Activated naive CD8-positive, alpha-beta T cell (primary cell): Measurements from ENCODE around the gene EFCAB6.

ENCODE experiments used
- H3K27ac Mint-ChIP-seq: one replicate; pipeline ENCODE4 v1.8.0; 2021; ENCODE audit warnings: mixed read lengths
- H3K27me3 Mint-ChIP-seq: one replicate; pipeline ENCODE4 v1.8.0; 2021; ENCODE audit warnings: mixed read lengths
- H3K36me3 Mint-ChIP-seq: one replicate; pipeline ENCODE4 v1.8.0; 2021; ENCODE audit warnings: mixed read lengths
- H3K4me1 Mint-ChIP-seq: one replicate; pipeline ENCODE4 v1.8.0; 2021; ENCODE audit warnings: low read depth, mixed read lengths
- H3K4me3 Mint-ChIP-seq: one replicate; pipeline ENCODE4 v1.8.0; 2021; ENCODE audit warnings: mild to moderate bottlenecking, mixed read lengths
- H3K9me3 Mint-ChIP-seq: one replicate; pipeline ENCODE4 v1.8.0; 2021; ENCODE audit warnings: low read depth, mixed read lengths

EFCAB6 gene

DNA sequence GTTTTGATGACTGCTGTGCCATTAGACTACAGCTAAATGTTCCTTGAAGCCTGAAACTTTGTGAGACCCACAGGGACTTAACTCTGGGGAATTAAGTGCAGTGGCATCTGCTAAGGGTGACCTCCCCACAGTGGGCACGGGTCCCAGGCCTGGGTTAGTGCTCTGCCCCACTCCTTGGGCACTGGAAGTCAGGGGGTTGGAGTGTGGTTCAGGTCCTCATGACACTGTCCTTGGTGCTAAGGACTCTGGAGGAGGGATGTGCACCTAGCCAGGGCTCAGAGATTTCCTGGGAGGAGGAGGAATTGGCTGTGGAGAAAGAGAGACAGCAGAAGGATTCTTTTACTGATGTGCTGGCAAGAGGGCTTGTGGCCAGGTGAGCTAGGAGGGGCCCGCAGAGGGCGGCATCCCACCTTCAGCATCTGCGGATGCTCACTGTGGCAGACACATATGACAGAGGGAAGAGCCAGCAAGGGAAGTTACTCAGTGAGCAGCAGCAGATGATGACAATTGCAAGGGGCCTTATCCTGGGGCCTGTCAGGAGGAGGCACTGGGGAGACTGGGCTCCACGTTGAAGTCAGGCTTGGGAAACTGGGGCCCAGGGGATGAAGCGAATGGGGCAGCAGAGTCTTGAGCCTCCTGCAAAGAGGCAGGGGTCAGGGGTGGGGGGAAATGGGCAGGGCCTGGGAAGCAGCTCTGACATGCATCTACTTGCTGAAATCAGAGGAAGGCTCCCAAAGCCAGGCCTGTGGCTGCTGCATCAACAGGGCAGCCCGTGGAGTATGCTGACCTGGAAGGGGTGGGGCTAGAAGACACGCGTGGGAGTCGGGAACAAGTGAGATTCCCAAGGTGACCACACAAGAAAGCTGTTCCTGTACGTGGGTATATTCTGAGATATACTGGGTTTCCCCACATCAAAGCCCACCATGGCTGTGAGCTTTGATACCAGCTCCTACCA lies 256.3 kb downstream of the EFCAB6 start:
- Mint-ChIP-seq H3K27ac (no peak overlapping the region), H3K4me1 (no peaks in the 10 kb centered on the region), H3K9me3 (no peaks in the 10 kb centered on the region), H3K36me3 (no peaks in the 10 kb centered on the region), H3K27me3 (peaks cover 6% of the 10 kb centered on the region), H3K4me3 (no peak overlapping the region)

DNA sequence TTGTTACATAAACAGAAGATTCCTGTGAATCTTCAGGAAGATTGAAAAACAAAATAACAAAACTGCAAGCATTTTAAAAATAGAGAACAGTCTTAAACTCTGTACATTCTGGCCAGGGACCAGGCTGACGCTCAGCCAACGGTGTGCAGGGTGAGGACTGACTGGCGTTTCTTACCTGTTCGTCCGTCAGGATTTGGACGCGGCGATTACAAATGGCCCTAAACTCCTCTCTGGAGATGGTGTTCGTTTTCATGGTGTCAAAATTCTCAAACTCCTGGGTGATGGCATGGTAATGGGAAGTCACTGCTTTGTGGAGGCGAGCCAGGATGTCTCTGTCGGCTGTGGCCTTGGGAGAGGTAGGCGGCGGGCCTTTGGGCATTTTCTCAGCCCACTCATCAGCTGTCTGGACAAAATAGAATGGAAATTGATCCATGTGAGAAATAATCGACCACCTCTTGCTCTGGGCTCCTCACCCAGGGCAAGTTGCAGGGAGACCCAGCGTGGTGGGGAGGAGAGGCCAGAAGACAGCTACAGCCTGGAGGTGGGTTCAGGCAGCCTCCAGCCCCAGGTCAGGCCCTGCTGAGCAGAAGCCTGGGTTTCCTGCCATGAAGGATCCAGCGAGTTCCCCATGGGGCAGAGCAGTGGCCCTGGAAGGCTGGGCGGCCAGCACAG lies 257.3 kb downstream of the EFCAB6 start:
- Mint-ChIP-seq H3K4me1 (no peaks in the 10 kb centered on the region), H3K36me3 (no peaks in the 10 kb centered on the region), H3K27ac (no peak overlapping the region), H3K9me3 (no peaks in the 10 kb centered on the region), H3K4me3 (no peak overlapping the region), H3K27me3 (peaks cover 4% of the 10 kb centered on the region)

DNA sequence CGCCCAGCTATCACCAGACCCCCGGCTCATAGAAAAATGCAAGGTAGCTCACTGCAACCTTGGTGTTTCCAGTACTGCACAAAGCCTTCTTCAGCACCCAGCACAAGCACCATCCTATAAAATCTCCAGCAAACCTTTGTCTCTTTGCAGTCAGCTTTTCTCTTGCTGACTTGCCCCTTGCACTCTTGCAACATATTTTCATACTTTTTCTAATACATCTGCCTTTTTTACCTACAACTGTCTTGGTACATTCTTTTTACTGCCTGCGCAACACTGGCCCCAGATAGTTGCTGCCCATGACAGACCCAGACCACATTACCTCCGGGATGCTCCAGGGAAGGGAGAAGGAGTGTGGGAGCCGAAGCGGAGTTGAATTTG lies 257.9 kb downstream of the EFCAB6 start:
- no peaks in the 10 kb centered on the region for H3K4me1 Mint-ChIP-seq
- H3K36me3 Mint-ChIP-seq: no peaks in the 10 kb centered on the region

DNA sequence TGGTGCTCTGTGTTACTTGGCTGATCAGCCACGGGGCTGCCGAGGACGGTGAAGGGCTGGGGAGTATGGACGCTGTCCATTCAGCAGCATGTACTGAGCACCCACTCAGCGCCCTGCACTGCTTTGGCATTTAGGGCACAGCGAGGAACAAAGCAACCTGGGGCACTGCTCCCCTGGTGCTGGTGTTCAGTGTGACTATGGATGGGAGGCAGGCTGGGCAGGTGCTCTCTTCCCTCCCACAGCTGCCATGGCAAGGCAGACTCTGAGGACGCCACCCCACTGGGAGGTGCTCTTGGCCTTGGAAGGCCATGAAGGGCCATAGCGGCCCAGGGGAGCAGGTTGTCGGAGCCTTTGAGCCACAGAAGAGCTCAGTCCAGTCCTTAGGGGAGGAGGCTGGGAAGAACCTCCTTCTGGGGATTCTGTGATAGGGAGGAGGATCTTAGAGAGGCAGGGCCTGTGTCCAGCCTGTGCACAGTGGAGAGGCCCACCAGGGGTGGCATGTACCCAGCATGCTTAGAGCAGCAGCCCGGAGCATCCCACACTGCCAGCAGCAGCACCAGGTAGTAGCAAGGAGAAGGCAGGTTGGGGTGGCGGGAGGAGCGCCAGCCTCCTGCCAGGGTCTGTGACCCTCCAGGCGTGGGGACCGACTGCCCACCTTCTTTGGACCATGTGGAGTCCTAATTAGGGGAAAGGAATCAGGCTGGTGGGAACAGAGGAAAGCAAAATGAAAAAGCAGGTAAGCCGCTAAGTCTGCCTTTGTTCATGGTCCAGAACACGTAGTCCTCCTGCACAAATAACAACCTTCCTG lies 258.4 kb downstream of the EFCAB6 start:
- Mint-ChIP-seq H3K9me3 (no peaks in the 10 kb centered on the region), H3K36me3 (no peaks in the 10 kb centered on the region), H3K27me3 (peaks cover 4% of the 10 kb centered on the region), H3K27ac (no peak overlapping the region), H3K4me1 (no peaks in the 10 kb centered on the region), H3K4me3 (no peak overlapping the region)

More for the DNA sequence above, 257.9 kb downstream of the EFCAB6 start:
- Mint-ChIP-seq H3K9me3 (no peaks in the 10 kb centered on the region), H3K4me3 (no peak overlapping the region), H3K27me3 (peaks cover 4% of the 10 kb centered on the region), H3K27ac (no peak overlapping the region)

DNA sequence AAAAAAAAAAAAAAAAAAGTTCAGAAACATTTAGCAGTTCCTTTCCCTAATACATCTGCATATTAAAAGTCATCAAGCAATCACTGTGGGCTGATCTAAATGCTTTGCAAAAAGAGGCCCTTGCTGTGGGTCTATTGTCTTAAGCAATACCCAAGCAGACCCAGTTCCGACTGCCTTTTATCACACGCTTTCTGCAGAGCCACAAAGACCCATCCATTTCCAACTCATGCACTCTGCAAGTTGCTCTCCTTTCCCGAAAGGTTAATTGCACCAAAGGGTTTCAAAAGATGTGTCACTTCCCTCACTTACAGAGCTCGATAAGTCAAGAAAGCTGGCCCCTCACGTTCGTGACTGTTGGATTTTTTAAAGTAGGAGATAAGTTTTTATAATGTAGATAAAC lies 261.4 kb downstream of the EFCAB6 start:
- H3K9me3 Mint-ChIP-seq: no peaks in the 10 kb centered on the region
- no peaks in the 10 kb centered on the region for H3K4me1 Mint-ChIP-seq
- H3K4me3 Mint-ChIP-seq: no peak overlapping the region
- H3K27me3 Mint-ChIP-seq: peaks cover 2% of the 10 kb centered on the region
- no peak overlapping the region for H3K27ac Mint-ChIP-seq
- H3K36me3 Mint-ChIP-seq: no peaks in the 10 kb centered on the region

DNA sequence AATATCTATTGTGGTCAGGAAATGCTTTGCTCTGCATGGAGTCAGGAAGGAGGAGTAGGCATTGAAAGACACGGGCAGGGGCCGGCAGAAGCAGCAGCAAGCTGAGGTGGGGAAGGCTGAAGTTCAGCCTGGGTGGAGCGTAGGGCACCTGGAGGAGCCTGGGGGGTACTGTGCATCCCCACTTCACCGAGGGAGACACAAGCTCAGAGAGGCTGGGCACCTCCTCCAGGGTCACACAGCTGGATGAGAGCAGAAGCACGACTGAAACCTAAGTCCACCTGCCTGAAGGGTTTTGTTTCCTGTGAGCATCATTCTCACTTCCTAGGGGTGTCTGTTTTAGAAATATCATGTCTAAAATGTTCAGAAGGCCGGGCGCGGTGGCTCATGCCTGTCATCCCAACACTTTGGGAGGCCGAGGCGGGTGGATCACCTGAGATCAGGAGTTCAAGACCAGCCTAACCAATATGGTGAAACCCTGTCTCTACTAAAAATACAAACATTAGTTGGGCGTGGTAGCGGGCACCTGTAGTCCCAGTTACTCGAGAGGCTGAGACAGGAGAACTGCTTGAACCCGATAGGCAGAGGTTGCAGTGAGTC lies 262.0 kb downstream of the EFCAB6 start:
- H3K27me3 Mint-ChIP-seq: peaks cover 2% of the 10 kb centered on the region
- H3K27ac Mint-ChIP-seq: no peak overlapping the region
- no peak overlapping the region for H3K4me3 Mint-ChIP-seq
- H3K36me3 Mint-ChIP-seq: no peaks in the 10 kb centered on the region
- H3K9me3 Mint-ChIP-seq: no peaks in the 10 kb centered on the region
- H3K4me1 Mint-ChIP-seq: no peaks in the 10 kb centered on the region

DNA sequence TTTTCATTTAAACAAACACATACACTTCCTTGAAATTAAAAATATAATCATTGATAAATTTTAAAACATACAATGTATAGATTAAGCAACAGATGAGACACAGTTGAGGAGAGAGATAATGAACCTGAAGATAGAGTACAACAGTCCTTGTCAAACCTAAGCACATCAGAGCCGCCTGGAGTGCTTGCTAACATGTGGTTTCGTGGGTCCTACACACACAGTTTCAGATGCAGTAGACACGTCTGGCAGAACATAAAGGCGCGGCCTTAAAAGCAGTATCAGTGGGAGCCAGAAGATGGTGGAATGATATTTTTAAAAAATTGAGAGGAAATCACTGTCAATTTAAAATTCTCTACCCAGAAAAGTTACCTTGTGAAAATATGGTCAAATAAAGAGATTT lies 265.9 kb downstream of the EFCAB6 start:
- Mint-ChIP-seq H3K4me1 (no peaks in the 10 kb centered on the region), H3K36me3 (no peaks in the 10 kb centered on the region), H3K27ac (no peak overlapping the region), H3K9me3 (no peaks in the 10 kb centered on the region), H3K4me3 (no peak overlapping the region), H3K27me3 (peaks cover 2% of the 10 kb centered on the region)

DNA sequence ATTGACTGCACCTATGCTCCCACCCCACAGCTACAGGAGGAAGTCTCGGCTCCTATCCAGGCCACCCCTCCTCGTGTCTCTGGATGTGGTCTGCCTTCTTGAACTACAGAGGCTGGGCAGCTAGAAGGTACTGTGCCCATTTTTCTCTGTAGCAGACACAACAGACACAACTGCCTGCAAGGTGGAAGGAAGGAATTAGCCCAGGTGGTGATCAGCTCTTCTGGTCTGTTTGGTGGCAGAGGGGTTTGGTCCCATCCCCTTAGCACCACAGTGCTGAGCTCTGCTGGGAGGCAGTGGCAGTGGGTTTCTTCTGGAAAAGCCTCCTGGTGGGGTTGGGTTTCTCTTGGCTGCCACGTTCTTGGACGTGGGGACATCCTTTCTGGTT lies 267.8 kb downstream of the EFCAB6 start:
- no peaks in the 10 kb centered on the region for H3K4me1 Mint-ChIP-seq
- H3K4me3 Mint-ChIP-seq: no peak overlapping the region
- peaks cover 2% of the 10 kb centered on the region for H3K27me3 Mint-ChIP-seq
- H3K27ac Mint-ChIP-seq: no peak overlapping the region
- H3K9me3 Mint-ChIP-seq: no peaks in the 10 kb centered on the region
- H3K36me3 Mint-ChIP-seq: no peaks in the 10 kb centered on the region

DNA sequence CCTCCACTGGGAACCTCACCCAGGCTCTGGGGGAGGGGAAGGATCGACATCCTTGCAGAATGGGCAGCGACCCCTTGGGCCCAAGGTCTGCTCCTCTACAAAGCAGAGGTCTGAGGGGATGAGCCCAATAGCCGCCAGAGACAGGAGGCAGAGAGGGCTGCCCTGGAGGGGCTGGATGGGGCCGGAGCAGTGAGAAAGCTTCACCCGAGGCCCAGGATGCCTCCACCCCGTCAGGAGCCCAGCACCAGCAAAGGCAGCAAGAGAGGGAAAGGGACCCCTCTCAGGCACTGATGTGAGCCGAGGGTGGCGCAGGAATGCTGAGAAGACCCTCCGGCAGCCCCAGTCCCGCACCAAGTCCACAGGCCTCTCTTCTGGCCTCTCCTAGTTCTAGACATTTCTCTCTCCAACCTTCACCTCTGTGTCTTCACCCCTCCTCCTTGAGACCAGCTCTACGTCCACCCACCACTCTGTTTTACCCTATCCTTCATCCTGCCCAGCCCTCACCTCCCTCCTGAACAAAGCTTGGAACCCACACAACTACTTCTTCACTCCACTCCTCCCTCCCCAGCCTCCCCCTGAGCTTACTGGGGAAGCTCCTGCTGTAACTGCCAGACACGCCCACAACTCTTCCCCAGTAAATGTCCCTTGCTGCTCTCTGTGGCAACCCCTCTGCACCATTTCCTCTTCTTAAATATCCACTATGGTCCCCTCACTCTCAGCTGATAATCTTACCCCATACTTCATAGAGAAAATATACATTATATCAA lies 268.4 kb downstream of the EFCAB6 start:
- no peak overlapping the region for H3K27ac Mint-ChIP-seq

DNA sequence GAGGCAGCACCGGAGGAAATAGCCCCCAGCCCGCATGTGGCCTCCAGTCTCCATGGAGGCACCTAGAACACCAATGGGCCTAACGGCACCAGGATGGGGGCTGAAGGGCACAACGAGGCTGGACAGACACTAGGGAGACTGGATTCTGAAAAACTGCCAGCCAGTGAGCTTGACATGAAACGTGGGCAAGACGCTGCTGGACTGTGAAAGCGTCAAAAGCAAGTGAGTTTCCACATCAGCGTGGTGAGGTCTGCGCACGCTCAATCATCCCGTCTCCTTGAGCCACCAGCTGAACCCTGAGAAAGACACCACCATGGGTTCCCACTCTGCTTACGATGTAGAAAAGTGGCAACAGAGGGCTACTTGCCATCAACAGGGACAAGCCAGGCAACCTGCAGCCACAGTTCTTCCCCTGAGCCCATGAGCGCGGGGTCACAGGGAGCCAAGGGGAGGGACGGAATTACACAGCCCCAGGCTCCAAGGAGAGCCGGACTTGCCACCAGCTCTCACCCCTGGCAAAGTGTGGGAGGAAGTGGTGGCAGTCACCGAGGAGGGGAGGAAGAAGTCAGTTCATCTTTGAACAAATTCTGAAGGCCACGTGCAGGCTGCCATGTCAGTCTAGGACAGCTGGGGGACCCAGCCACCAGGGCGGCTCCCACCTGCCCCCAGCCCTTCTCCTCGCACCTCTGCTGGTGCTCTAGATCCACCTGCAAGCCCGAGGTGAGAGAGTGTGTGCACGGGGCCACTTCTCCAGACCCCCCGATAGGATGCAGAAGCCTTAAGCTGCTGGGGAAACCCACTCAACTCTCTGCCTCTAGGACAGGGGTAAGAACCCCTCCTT lies 269.2 kb downstream of the EFCAB6 start:
- Mint-ChIP-seq H3K27ac (no peak overlapping the region), H3K4me1 (no peaks in the 10 kb centered on the region)

More for the DNA sequence above, 268.4 kb downstream of the EFCAB6 start:
- H3K36me3 Mint-ChIP-seq: no peaks in the 10 kb centered on the region
- H3K27me3 Mint-ChIP-seq: peaks cover 2% of the 10 kb centered on the region
- no peaks in the 10 kb centered on the region for H3K4me1 Mint-ChIP-seq
- no peak overlapping the region for H3K4me3 Mint-ChIP-seq
- H3K9me3 Mint-ChIP-seq: no peaks in the 10 kb centered on the region

DNA sequence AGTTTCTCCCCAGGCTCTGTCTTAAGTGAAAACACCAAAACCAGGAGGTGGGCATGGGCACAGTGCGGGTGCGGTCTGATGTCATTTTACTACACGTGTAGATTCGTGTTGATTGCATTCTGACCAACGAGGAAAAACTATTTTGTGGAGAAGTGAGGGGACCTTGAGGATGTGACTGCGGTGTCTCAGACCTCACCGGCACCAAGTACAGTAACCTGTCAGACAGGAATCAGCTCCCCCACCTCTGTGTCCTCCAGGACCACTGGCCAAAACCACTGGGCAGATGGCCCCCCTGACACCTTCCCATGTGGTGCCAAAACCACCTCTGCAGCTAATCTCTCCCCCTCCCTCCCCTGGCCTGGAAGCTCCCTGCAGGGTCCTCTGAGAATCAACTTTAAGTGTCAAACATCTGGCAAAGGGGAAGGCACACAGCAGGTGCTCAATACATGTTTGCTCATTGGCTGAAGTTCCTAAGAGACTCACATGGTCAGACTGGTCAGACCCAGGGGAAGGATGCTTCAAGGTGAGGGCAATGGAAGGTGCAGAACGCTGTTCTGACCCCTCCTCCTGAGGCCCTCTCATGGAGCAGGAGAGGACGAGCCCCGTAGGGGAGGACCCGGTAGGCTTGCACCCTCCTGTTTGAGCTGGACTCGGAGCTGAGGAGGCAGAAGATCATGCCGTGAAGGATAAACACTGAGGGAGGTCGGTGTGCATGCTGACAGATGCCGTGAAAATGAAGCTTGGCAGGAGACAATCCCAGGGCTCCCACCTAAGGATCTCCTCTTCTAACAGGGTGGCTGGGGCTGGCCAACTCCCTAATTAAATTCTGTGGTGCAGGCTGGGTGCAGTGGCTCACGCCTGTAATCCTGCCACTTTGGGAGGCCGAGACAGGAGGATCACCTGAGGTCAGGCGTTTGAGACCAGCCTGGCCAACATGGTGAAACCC lies 270.4 kb downstream of the EFCAB6 start:
- Mint-ChIP-seq H3K9me3 (no peaks in the 10 kb centered on the region), H3K4me1 (no peaks in the 10 kb centered on the region), H3K36me3 (no peaks in the 10 kb centered on the region), H3K4me3 (no peak overlapping the region), H3K27ac (no peak overlapping the region), H3K27me3 (peaks cover 4% of the 10 kb centered on the region)

More for the DNA sequence above, 269.2 kb downstream of the EFCAB6 start:
- Mint-ChIP-seq H3K9me3 (no peaks in the 10 kb centered on the region), H3K4me3 (no peak overlapping the region), H3K36me3 (no peaks in the 10 kb centered on the region), H3K27me3 (peaks cover 4% of the 10 kb centered on the region)

DNA sequence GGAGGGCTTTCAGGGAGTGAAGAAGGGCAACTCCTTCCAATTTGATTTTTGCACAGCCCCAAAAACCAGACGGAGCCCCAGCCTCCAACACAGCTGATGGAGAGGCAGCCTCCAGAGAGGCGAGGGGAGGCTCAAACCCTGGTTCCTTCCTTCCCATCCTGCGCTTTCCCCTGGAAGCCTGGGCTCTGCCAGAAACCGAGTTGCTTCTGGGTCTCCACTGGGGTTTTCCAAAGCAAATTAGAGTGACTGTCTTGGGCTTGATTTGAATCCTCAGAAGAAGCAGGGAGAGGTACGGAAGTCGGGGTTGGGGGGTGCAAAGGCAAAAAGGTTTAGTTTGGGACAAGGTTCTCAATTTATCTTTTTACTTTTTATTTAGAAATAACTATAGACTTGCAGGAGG lies 271.1 kb downstream of the EFCAB6 start:
- Mint-ChIP-seq H3K4me1 (no peaks in the 10 kb centered on the region), H3K9me3 (no peaks in the 10 kb centered on the region), H3K4me3 (no peak overlapping the region), H3K27ac (no peak overlapping the region), H3K27me3 (peaks cover 4% of the 10 kb centered on the region), H3K36me3 (no peaks in the 10 kb centered on the region)

DNA sequence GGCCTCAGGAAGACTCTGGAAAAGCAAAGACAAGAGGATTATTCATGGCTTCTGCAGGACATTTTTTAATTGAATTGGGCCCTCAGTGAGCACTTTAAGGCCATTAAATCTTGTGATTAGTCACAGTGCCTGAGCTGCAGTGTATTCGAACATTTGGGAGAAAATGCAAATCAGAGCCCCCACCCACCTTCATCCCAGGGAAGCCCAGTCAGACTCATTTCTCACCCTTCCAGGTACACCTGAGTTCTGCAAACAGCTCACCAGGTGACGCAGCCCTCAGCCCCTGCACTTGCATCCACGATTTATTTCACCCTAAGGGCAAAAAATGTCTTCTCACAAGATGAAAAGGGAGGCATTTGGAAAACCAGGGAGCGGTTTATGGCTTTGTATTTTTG lies 271.6 kb downstream of the EFCAB6 start:
- Mint-ChIP-seq H3K27ac (no peak overlapping the region), H3K27me3 (peaks cover 7% of the 10 kb centered on the region), H3K36me3 (no peaks in the 10 kb centered on the region), H3K4me3 (no peak overlapping the region), H3K4me1 (no peaks in the 10 kb centered on the region), H3K9me3 (no peaks in the 10 kb centered on the region)
